ENCODE results near the gene RMND5A.

The RMND5A gene

GRCh38 chr2:86794861-86795260, 74.8 kb downstream of the RMND5A start:
- DNase-seq = peak in 1 of 2 donors; percentile 47

GRCh38 chr2:86800856-86801567, 80.9 kb downstream of the RMND5A start:
- no peak for DNase-seq

- no peak for DNase-seq
Observed at GRCh38 chr2:86806059-86806857, 86.2 kb downstream of the RMND5A start.

DNA sequence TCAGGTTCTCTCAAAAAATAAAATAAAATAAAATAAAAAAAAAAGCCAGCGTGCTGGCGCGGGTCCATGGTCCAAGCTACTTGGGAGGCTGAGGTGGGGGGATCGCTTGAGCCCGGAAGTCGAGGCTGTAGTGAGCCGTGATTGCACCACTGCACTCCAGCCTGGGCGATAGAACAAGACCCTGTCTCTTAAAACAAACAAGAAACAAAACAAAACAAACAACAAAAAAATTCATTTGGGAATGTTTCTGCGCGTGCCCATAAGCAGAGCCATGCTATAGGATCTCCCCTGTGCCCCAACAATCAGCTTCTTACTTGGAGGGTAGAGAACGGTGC, 87.0 kb downstream of the RMND5A start:
- no peak for DNase-seq

DNA sequence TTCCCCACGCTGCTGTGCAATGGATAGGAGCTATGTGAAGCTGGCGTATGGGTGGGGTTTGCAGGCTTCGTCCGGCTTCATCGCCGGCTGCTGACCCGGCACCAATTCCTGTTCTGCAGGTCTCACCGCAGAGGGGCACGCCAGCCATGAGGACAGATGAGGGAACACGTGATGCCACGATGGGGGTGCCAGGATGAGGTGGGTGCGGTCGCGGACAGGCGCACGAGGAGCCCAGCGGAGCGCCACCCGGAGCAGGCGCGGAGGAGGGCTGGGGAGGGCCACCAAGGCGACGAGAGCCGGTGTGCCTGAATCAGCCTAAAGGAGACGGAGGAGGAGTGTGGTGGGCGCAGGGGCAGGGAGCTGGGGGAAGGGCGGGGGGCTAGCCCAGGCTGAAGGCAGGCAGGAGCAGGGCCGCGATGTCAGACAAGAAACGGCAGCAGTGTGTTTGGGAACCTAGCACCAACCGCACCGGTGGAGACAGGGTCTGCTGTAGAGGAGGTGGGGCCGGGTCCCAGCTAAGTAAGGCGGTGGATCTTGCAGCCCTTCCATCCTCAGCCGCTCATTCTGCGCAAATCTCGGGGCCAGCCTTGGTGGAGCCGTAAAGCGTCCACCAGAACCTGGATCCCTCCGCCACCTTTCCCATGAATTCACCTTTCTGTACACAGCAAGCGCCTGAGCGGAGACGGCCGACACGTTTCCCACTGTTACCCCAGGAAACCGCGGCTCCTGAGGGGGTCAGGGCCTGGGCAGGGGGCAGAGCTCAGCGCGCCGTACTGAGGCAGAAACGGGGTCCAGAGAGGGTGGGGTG, 87.6 kb downstream of the RMND5A start:
- peak; percentile 57 to 70 for DNase-seq

GRCh38 chr2:86808315-86809161, 88.4 kb downstream of the RMND5A start:
- DNase-seq = peak; percentile 93 to 95

DNA sequence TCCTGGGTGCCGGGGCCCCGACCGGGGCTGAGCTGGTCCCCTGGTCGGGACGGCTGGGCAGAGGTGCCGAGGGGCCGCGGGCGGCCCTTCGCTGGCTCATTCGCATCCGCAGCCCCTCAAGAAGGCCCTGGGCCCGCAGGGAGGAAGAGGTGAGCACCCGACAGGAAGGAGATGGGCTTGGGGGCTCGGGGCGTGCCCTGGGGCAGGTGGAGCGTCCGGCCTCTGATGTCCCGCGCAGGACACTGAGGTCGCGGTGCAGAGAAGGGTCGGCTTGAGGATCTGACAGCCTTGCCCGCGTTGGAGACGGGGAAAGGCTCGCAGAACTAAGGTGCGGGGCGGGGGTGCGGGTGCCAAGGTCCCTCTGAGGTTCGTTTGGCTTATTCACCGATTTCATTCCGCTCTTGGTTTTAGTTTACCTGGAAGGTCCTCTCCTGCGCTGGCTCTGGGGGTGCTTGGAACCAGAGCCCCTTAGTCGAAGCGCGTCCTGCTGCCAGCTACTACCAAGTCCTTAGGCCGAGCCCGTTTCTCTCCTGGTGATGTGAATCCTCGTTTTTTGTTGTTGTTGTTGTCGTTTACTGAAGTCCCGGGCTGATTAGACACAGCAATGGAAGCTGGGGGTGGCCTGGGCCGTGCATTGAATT, 89.5 kb downstream of the RMND5A start:
- DNase-seq = no peak

DNA sequence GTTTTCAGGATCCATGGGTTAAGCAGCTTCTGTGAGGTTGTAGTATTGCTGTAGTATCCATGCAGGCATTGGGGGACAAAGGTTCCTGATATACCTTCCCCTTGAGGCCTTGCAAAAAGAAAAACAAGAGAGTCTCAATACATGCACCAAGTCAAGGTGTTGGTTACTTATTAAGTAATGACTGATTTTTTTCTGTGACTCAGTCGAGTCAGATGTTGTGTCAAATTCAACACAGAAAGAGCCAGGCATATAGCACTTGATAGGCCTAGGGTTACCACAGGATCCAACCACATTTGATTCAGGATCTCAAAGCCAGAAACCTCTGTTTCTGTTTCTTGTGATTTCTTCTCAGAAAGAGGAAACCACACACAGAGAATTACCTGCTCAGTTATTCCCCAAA, 95.5 kb downstream of the RMND5A start:
- no peak for DNase-seq

DNA sequence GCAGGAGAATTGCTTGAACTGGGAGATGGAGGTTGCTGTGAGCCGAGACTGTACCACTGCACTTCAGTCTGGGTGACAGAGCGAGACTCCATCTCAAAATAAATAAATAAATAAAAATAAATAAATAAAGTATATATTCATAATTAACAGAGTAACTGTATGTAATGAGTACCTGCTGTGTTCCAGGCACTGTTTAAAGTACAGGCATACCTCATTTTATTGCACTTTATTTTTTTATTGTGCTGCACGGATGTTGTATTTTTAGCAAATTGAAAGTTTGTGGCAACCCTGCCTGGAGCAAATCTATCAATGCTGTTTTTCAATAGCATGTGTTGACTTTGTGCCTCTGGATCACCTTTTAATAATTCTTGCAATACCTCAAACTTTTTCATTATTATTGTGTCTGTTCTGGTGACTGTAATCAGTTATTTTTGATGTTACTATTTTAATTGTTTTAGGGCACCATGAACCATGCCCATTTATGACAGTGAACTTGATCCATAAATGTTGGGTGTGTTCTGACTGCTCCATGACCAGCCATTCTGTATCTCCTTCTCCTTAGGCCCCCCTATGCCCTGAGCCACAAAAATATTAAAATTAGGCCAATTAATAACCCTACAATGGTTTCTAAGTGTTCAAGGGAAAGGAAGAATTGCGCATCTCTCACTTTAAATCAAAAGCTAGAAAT, 98.2 kb downstream of the RMND5A start:
- no peak for DNase-seq

DNA sequence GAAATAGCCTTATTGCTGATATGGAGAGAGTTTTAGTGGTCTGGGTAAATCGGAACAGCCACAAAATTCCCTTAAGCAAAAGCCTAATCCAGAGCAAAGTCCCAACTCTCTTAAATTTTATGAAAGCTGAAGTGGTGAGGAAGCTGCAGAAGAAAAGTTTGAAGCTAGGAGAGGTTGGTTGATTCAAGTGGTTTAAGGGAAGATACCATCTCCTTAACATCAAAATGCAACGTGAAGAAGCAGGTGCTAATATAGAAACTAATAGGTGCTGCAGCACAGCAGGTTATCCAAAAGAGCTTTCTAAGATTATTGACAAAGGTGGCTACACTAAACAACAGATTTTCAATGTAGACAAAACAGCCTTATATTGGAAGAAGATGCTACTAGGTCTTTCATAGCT, 98.9 kb downstream of the RMND5A start:
- DNase-seq = no peak

DNA sequence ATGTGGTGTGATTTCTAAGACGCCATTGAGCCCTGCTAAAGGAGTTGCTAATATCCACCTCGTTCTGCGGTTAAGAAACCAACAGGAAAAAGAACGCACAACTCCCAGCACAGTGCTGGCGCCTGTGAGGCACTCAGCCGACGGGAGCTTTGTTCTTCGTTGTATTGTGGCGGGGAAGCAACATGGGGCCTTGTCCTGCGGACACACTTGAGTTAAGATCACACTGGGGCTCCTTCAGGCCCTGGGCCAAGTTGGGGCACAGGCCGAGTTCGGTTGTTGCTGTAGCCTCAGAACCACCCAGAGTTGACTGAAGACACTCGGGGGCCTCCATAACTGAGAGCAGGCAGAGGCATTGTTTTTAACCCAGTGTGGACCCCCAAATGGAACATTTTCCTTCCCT, 101.2 kb downstream of the RMND5A start:
- DNase-seq = no peak

DNA sequence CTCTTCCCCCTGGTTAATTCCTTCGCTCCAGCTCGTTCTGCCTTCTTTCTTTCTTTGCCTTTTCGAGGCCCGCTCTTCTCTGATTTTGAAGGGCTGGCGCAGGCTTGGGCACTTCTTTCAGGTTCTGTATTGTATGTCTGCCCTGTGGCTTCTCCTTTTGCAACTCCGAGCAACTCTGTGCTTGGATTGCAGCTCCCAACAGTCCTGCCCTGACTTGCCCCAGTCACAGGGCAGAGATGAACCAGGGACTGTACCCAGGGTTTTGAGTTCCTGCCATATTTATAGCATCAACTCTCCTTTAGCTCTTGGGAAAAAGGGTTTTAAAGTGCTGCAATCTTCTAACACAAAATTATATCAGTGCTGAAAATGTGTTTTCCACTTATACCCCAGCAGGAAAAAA, 101.8 kb downstream of the RMND5A start:
- no peak for DNase-seq

DNA sequence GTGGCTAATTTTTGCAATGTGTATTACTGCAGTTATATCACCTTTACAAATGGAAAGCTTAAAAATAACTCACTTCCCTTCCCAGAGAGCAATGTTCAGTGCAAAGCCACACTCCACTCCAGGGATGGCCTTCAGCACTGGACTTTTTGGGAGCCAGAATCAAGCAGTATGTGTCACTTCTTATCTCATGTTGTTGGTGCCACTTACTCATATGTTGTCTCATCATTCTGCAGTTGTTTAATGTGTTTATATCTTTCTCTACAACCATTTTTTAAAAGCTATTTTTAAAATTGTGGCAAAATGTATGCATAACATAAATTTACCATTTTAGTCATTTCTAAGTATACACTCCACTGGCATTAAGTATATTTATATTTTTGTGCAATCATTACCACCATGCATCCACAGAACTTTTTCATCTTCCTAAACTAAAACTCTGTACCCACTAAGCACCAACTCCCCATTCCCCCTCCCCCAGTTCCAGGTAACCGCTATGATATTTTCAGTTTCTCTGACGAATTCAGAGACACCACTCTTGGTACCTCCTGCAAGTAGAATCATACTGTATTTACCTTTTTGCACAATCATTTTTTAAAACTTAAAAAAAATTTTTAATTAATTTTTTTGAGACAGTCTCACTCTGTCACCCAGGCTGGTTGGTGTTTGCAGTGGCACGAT, 102.7 kb downstream of the RMND5A start:
- DNase-seq = no peak

- DNase-seq = no peak
Observed at GRCh38 chr2:86825036-86825692, 105.1 kb downstream of the RMND5A start.

DNA sequence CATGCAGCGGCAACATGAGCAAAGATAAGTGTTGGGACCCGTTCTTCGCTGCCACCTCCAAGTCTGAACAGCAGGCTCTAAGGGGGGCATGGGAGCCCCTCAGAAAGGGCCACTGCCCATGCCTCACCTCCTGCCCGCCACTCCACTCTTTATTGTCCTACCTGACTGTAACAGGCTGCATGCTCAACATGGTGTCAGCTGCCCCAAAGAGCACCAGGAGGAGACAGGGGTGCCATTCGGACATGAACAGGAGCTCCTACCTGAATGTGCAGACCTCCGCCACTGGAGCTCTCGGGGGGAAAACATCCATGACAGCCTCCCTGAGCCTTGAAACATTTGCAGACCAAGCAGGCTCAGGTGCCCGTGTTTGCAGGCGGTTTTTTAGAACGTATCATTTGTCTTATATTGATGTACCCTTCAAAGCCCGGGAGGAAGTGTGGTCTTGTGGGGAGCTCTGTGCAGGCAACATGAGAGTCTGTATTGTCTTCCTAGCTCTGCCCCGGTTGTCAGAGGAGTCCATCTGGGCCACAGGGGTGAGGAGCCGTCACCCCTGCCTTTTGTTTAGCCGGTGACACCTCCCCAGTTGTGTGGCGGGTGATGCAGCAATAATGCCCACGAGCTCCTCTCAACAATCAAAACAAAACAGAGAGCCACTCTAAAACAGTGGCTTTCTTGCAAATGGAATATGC, 105.7 kb downstream of the RMND5A start:
- peak; percentile 72 to 83 for DNase-seq

DNA sequence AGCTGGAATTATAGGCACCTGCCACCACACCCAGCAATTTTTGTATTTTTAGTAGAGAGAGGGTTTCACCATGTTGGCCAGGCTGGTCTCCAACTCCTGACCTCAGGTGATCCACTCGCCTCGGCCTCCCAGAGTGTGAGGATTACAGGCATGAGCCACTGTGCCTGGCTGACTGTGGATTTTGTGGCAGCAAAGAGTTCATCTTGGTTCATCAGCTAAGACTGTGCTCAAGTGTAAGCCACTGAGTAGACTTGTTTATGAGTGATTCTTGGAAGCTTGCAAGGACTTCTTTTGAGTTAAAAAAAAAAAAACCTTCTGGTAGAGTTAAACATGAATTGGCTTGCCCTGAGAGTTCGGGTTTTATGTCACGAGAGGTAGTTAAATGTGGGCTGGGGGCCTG, 106.9 kb downstream of the RMND5A start:
- no peak for DNase-seq

All from CD4-positive, alpha-beta T cell treated with Interleukin-4 for 1 hour (primary cell).